ENCODE results near the gene GATA5.

Gene GATA5

GRCh38 chr20:62415354-62416111 lies 60.3 kb downstream of the GATA5 start:
- DNase-seq (ENCODE audit: low spot score), result no peak

GRCh38 chr20:62413896-62414481 lies 61.8 kb downstream of the GATA5 start:
- no peak for DNase-seq (ENCODE audit: low spot score)
